ENCODE measurements around the gene RFX1.

RFX1 gene

GRCh38 chr19:13986348-13986904, 19.7 kb downstream of the RFX1 start:
- TF ChIP-seq CTCF (IDR thresholded peaks at IDR 0.05; ENCODE audit: low read depth, low read length) = no peak
- peak; percentile 80 for TF ChIP-seq MAX (IDR thresholded peaks at IDR 0.05; ENCODE audit: low read depth, low read length)
- TF ChIP-seq MYC (IDR thresholded peaks at IDR 0.05; ENCODE audit: low read depth, low read length) = peak; percentile 75
- TF ChIP-seq POLR2A (IDR thresholded peaks at IDR 0.05; ENCODE audit: extremely low read depth, insufficient read length) = peak; percentile 47
- peak; percentile 97 for DNase-seq (ENCODE audit: low read depth)
- H3K4me3 ChIP-seq (ENCODE audit: low read depth, low read length) = no peak overlapping the region

GRCh38 chr19:13985771-13986347, 20.3 kb downstream of the RFX1 start:
- no peak overlapping the region for H3K4me3 ChIP-seq (ENCODE audit: low read depth, low read length)
- TF ChIP-seq MAX (IDR thresholded peaks at IDR 0.05; ENCODE audit: low read depth, low read length) = no peak
- no peak for TF ChIP-seq MYC (IDR thresholded peaks at IDR 0.05; ENCODE audit: low read depth, low read length)
- TF ChIP-seq POLR2A (IDR thresholded peaks at IDR 0.05; ENCODE audit: extremely low read depth, insufficient read length) = no peak
- no peak for TF ChIP-seq CTCF (IDR thresholded peaks at IDR 0.05; ENCODE audit: low read depth, low read length)
- no peak for DNase-seq (ENCODE audit: low read depth)

DNA sequence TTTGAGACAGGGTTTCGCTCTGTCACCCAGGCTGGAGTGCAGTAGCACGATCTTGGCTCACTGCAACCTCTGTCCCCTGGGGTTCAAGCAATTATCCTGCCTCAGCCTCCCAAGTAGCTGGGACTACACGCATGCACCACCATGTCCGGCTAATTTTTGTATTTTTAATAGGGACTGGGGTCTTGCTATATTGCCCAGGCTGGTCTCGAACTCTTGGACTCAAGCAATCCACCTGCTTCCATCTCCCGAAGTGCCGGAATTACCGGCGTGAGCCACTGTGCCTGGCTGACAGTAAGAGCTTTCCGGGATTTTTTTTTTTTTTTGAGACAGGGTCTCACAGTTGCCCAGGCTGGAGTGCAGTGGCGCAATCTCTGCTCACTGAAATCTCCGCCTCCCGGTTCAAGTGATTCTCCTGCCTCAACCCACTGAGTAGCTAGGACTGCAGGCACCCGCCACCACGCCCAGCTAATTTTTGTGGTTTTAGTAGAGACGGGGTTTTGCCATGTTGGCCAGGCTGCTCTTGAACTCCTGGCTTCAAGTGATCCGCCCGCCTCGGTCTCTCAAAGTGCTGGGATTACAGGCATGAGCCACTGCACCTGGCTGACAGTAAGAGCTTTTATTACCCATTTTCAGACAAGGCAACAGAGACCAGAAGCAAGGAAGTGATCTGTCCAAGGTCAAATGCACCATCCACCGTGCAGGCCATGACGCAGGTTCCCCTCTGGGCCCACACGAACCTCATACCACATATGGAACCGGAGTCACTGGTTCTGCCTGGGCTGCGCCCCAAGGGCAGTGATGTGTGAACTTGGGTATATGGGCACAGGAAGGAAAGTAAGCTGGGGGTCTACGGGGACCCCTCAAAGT, 21.0 kb downstream of the RFX1 start:
- no peak for DNase-seq (ENCODE audit: low read depth)

GRCh38 chr19:13984186-13984585, 21.9 kb downstream of the RFX1 start:
- H3K4me3 ChIP-seq (ENCODE audit: low read depth, low read length) = no peak overlapping the region
- DNase-seq (ENCODE audit: low read depth) = no peak
- TF ChIP-seq CTCF (IDR thresholded peaks at IDR 0.05; ENCODE audit: low read depth, low read length) (no peak), MYC (IDR thresholded peaks at IDR 0.05; ENCODE audit: low read depth, low read length) (no peak)

More for the DNA sequence above, 21.0 kb downstream of the RFX1 start:
- no peak overlapping the region for H3K4me3 ChIP-seq (ENCODE audit: low read depth, low read length)
- TF ChIP-seq MAX (IDR thresholded peaks at IDR 0.05; ENCODE audit: low read depth, low read length) = no peak

DNA sequence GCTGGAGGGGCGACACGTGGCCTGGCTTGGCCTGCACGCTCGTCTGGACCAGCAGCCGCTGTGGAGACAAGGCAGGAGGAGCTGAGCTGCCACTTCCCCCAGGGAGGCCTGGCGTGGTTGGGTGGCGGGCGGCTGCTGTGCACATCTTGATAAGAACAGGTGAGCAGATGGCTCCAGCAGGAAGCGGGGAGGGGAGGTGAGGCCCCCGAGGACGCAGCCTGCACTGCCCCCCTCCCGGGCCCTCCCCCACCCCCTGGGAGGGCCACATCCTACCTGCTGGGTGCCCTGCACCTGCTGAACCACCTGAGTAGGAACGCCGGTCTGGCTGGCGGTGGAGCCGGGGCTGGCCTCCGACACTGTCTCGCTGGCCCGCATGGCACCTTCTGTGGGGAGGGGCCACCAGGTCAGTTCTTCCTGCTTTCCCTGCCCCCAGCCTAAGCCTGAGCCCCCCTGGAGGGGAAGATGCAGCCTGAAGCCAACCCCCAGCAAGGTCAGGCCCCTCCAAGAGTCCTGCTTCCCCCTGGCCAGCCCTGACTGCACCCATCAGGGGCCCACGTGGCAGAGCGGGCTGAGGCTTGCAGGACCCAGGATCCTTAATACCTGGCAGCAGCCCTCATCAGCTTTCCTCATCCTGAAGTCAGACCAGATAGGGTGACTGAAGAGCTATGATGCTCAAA, 22.8 kb downstream of the RFX1 start:
- H3K4me3 ChIP-seq (ENCODE audit: low read depth, low read length) = no peak overlapping the region
- TF ChIP-seq CTCF (IDR thresholded peaks at IDR 0.05; ENCODE audit: low read depth, low read length) (no peak), MYC (IDR thresholded peaks at IDR 0.05; ENCODE audit: low read depth, low read length) (no peak), POLR2A (IDR thresholded peaks at IDR 0.05; ENCODE audit: extremely low read depth, insufficient read length) (no peak), MAX (IDR thresholded peaks at IDR 0.05; ENCODE audit: low read depth, low read length) (no peak)
- no peak for DNase-seq (ENCODE audit: low read depth)

GRCh38 chr19:13982773-13983172, 23.3 kb downstream of the RFX1 start:
- no peak overlapping the region for H3K4me3 ChIP-seq (ENCODE audit: low read depth, low read length)
- DNase-seq (ENCODE audit: low read depth) = no peak
- TF ChIP-seq CTCF (IDR thresholded peaks at IDR 0.05; ENCODE audit: low read depth, low read length) = no peak
- no peak for TF ChIP-seq MYC (IDR thresholded peaks at IDR 0.05; ENCODE audit: low read depth, low read length)
- no peak for TF ChIP-seq MAX (IDR thresholded peaks at IDR 0.05; ENCODE audit: low read depth, low read length)
- TF ChIP-seq POLR2A (IDR thresholded peaks at IDR 0.05; ENCODE audit: extremely low read depth, insufficient read length) = no peak

Measured in NB4 (cell line).